Fibroblast of lung (primary cell): ENCODE results near the gene CPNE4.

ENCODE experiments used
- CTCF ChIP-seq, 2 donors: IDR thresholded peaks in 1 of 2; conservative IDR thresholded peaks in 1 of 2; 1 replicate in 1 of 2; 2 replicates in 1 of 2; pipeline ENCODE4 v1.5.1; 2011 to 2012; ENCODE audit warnings: low read length in 2 of 2, control low read depth in 1 of 2, inconsistent platforms in 1 of 2, low read depth in 1 of 2, mild to moderate bottlenecking in 1 of 2
- EZH2 ChIP-seq: IDR thresholded peaks from 2 replicates; pipeline ENCODE4 v1.5.1; 2012; ENCODE audit warnings: low read length, control low read depth, mild to moderate bottlenecking; ENCODE audit errors: missing control alignments

DNA sequence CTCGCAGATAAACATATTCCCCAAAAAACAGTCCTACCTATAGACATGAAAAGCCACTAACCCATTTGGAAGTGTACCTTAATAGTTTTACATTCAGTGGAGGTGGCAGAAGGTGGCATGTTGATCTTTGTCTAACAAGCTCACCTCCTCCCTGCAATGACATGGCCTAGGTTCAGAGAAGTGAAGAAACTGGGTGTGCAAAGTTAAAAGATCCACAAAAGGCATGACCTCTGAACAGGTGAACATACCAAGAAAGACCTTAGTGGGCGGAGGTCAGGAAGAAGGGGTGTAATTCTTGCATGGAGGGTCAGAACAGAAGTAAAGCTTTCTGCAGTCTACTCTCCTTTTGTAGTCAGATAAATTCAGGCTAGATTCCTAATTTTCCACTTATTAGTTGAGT is 532.9 kb downstream of the CPNE4 start:
- TF ChIP-seq CTCF (conservative IDR thresholded peaks at IDR 0.05 in 1 of 2, IDR thresholded peaks at IDR 0.05 in 1 of 2; ENCODE audit: low read depth in 1 of 2, low read length in 2 of 2), result no peak
- no peak for TF ChIP-seq EZH2
